ENCODE results near the gene PLCG1. TPM values are rescaled to one million over a fixed set of nuclear protein-coding genes. Genes with fewer than 3 reads are reported as not detected.

The PLCG1 gene
- total RNA-seq, 1 donor from 2014 or later: 120 TPM

- no peaks in the 10 kb centered on the region for H3K9me3 ChIP-seq
- no peak for ATAC-seq
- peaks cover 11% of the 10 kb centered on the region for H3K4me1 ChIP-seq
- intact Hi-C loops (cut with DNase I): no loop called here
- DNase-seq: no peak
- no peaks in the 10 kb centered on the region for H3K27me3 ChIP-seq
- no peak overlapping the region for H3K4me3 ChIP-seq
- H3K36me3 ChIP-seq: peaks cover 11% of the 10 kb centered on the region
- H3K27ac ChIP-seq: no peak overlapping the region
- no peak for TF ChIP-seq CTCF (IDR thresholded peaks at IDR 0.05)
These were observed 46.0 kb downstream of the PLCG1 start for GRCh38 chr20:41183391-41183790.

DNA sequence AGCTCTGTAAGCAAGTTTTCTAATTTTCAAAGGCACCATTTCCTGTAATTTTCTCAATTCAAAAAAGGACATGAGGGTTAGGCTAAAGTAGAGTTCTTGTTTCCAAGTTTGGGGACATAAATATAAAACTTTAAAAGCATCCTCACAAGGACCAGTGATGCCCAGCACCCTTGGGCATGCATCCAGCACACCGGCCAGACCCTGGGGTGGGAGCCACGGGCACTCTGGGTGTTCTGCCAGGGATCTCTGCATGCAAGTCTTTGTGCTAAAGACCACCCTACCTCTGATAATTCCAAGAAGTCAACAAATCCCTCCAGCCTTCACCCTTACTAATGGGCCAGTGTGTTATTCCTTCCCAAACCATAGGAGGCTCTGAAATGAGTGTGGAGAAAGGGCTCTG, 46.5 kb downstream of the PLCG1 start:
- no peaks in the 10 kb centered on the region for H3K27me3 ChIP-seq
- H3K9me3 ChIP-seq: no peaks in the 10 kb centered on the region
- peaks cover 8% of the 10 kb centered on the region for H3K4me1 ChIP-seq
- H3K4me3 ChIP-seq: no peak overlapping the region
- TF ChIP-seq CTCF (IDR thresholded peaks at IDR 0.05): no peak
- no peak for ATAC-seq
- intact Hi-C loops (cut with DNase I): no loop called here
- no peak for DNase-seq
- H3K27ac ChIP-seq: no peak overlapping the region
- peaks cover 11% of the 10 kb centered on the region for H3K36me3 ChIP-seq

GRCh38 chr20:41185013-41185757, 47.8 kb downstream of the PLCG1 start:
- Histone ChIP-seq H3K27ac (no peak overlapping the region), H3K9me3 (no peaks in the 10 kb centered on the region), H3K27me3 (no peaks in the 10 kb centered on the region), H3K36me3 (peaks cover 11% of the 10 kb centered on the region), H3K4me1 (no peaks in the 10 kb centered on the region), H3K4me3 (no peak overlapping the region)
- no peak for DNase-seq
- ATAC-seq: peak; percentile 19
- intact Hi-C loops (cut with DNase I): no loop called here
- TF ChIP-seq CTCF (IDR thresholded peaks at IDR 0.05): no peak

DNA sequence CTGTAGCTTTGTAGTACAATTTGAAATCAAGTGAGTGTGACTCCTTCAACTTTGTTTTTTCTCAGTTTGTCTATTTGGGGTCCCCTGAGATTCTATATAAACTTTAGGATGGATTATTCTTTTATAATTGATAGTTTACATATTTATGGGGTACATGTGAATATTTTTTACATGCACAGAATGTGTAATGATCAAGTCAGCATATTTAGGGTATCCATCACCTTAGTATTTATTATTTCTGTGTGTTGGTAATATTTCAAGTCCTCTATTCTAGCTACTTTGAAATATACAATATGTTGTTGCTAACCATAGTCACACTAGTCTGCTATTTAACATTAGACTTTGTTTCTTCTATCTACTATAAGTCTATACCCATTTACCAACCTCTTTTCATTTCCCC, 50.3 kb downstream of the PLCG1 start:
- Histone ChIP-seq H3K9me3 (no peaks in the 10 kb centered on the region), H3K27ac (no peak overlapping the region), H3K4me1 (no peaks in the 10 kb centered on the region), H3K4me3 (no peak overlapping the region), H3K27me3 (no peaks in the 10 kb centered on the region), H3K36me3 (peaks cover 11% of the 10 kb centered on the region)
- ATAC-seq: no peak
- intact Hi-C loops (cut with DNase I): no loop called here
- no peak for TF ChIP-seq CTCF (IDR thresholded peaks at IDR 0.05)
- DNase-seq: no peak

- Histone ChIP-seq H3K4me3 (no peak overlapping the region), H3K36me3 (no peaks in the 10 kb centered on the region), H3K27me3 (no peaks in the 10 kb centered on the region), H3K9me3 (no peaks in the 10 kb centered on the region), H3K27ac (no peak overlapping the region), H3K4me1 (no peaks in the 10 kb centered on the region)
- DNase-seq (no peak), ATAC-seq (peak; percentile 41)
- no peak for TF ChIP-seq CTCF (IDR thresholded peaks at IDR 0.05)
- intact Hi-C loops (cut with DNase I): no loop called here
These were observed 54.5 kb downstream of the PLCG1 start for GRCh38 chr20:41191562-41192500.

All from upper lobe of right lung (tissue), 1 donor.